HUES6 (cell line): Measurements from ENCODE around the gene CDX2.
A peak's percentile ranks its signal among the peaks of the same experiment; 100 is the strongest.

ENCODE experiments used
- H3K27ac ChIP-seq: 2 replicates; pipeline ENCODE4 v1.7.0; 2013; ENCODE audit warnings: low read depth, mild to moderate bottlenecking, low read length, inconsistent platforms
- H3K27me3 ChIP-seq: 2 replicates; pipeline ENCODE4 v1.6.1; 2013; ENCODE audit warnings: low read length; ENCODE audit not compliant: control insufficient read depth, insufficient read depth
- H3K36me3 ChIP-seq: 2 replicates; pipeline ENCODE4 v1.6.1; 2013; ENCODE audit warnings: low read length; ENCODE audit not compliant: control insufficient read depth, insufficient read depth
- H3K4me1 ChIP-seq: 2 replicates; pipeline ENCODE4 v1.6.1; 2013; ENCODE audit warnings: low read length; ENCODE audit not compliant: control insufficient read depth, insufficient read depth
- H3K4me3 ChIP-seq: 2 replicates; pipeline ENCODE4 v1.5.1; 2013; ENCODE audit warnings: low read depth, low read length
- H3K9ac ChIP-seq: one replicate; pipeline ENCODE4 v1.6.1; 2013; ENCODE audit warnings: mild to moderate bottlenecking, low read length
- H3K9me3 ChIP-seq: 2 replicates; pipeline ENCODE4 v1.6.1; 2013; ENCODE audit warnings: low read depth, low read length; ENCODE audit not compliant: control insufficient read depth, insufficient read depth

Gene CDX2

GRCh38 chr13:28000567-28000966 lies 31.5 kb upstream of the CDX2 start:
- Histone ChIP-seq H3K4me1 (peaks cover 5% of the 10 kb centered on the region; the same call in 1 of the 2 replicates), H3K9ac (no peak overlapping the region), H3K27me3 (no peaks in the 10 kb centered on the region), H3K36me3 (no peaks in the 10 kb centered on the region), H3K9me3 (no peaks in the 10 kb centered on the region), H3K4me3 (no peak overlapping the region), H3K27ac (no peak overlapping the region)

- no peak overlapping the region for H3K27ac ChIP-seq
- H3K36me3 ChIP-seq = no peaks in the 10 kb centered on the region
- no peak overlapping the region for H3K4me3 ChIP-seq
- H3K9me3 ChIP-seq = no peaks in the 10 kb centered on the region
- no peaks in the 10 kb centered on the region for H3K27me3 ChIP-seq
- H3K9ac ChIP-seq = no peak overlapping the region
- H3K4me1 ChIP-seq = peaks cover 5% of the 10 kb centered on the region; the same call in 1 of the 2 replicates
Measured at GRCh38 chr13:27997904-27998522, 28.9 kb upstream of the CDX2 start.

- Histone ChIP-seq H3K4me3 (no peak overlapping the region), H3K27me3 (peaks cover 23% of the 10 kb centered on the region)
Measured at GRCh38 chr13:27991881-27992280, 22.8 kb upstream of the CDX2 start.

GRCh38 chr13:27988520-27988919 lies 19.4 kb upstream of the CDX2 start, which contains the start of gene URAD:
TSS of gene URAD (minus strand) at chr13:27988693. CDS start at chr13:27988637, 56 bp downstream.
- Histone ChIP-seq H3K36me3 (no peaks in the 10 kb centered on the region), H3K27ac (no peak within 1 kb of the TSS), H3K9me3 (no peaks in the 10 kb centered on the region), H3K4me1 (0 out of 2 replicates have a peak, but pooled peaks cover 3% of the 10 kb centered on the region), H3K9ac (no peak within 1 kb of the TSS), H3K27me3 (peaks cover 51% of the 10 kb centered on the region), H3K4me3 (no peak within 1 kb of the TSS)

More at GRCh38 chr13:27991881-27992280, 22.8 kb upstream of the CDX2 start:
- Histone ChIP-seq H3K27ac (no peak overlapping the region), H3K4me1 (no peaks in the 10 kb centered on the region), H3K9me3 (no peaks in the 10 kb centered on the region), H3K9ac (no peak overlapping the region), H3K36me3 (no peaks in the 10 kb centered on the region)

- H3K9ac ChIP-seq = no peak overlapping the region
- H3K27me3 ChIP-seq = peaks cover 80% of the 10 kb centered on the region
- H3K36me3 ChIP-seq = no peaks in the 10 kb centered on the region
- no peak overlapping the region for H3K4me3 ChIP-seq
- H3K27ac ChIP-seq = no peak overlapping the region
- H3K9me3 ChIP-seq = no peaks in the 10 kb centered on the region
- H3K4me1 ChIP-seq = 0 out of 2 replicates have a peak, but pooled peaks cover 3% of the 10 kb centered on the region
Measured at GRCh38 chr13:27985600-27985999, 16.5 kb upstream of the CDX2 start.

- Histone ChIP-seq H3K4me1 (peaks cover 24% of the 10 kb centered on the region), H3K36me3 (no peaks in the 10 kb centered on the region), H3K9me3 (no peaks in the 10 kb centered on the region), H3K27me3 (peaks cover 95% of the 10 kb centered on the region), H3K27ac (no peak overlapping the region), H3K9ac (no peak overlapping the region), H3K4me3 (no peak overlapping the region)
Measured at GRCh38 chr13:27982361-27982760, 13.2 kb upstream of the CDX2 start.

- no peaks in the 10 kb centered on the region for H3K9me3 ChIP-seq
- no peaks in the 10 kb centered on the region for H3K36me3 ChIP-seq
- H3K27ac ChIP-seq = no peak overlapping the region
- peaks cover 21% of the 10 kb centered on the region for H3K4me1 ChIP-seq
- peak overlapping the region; percentile 74 for H3K9ac ChIP-seq
- H3K27me3 ChIP-seq = peaks cover 95% of the 10 kb centered on the region
- peak overlapping the region; percentile 59; the same call in 1 of the 2 replicates for H3K4me3 ChIP-seq
Measured at GRCh38 chr13:27981006-27981708, 12.0 kb upstream of the CDX2 start.

- Histone ChIP-seq H3K36me3 (no peaks in the 10 kb centered on the region), H3K9me3 (no peaks in the 10 kb centered on the region), H3K9ac (peak overlapping the region; percentile 74), H3K27ac (no peak overlapping the region), H3K27me3 (peaks cover 95% of the 10 kb centered on the region), H3K4me1 (peaks cover 29% of the 10 kb centered on the region), H3K4me3 (peak overlapping the region; percentile 59; the same call in 1 of the 2 replicates)
Measured at GRCh38 chr13:27980280-27980998, 11.3 kb upstream of the CDX2 start.

GRCh38 chr13:27979765-27980279 lies 10.7 kb upstream of the CDX2 start:
- H3K27ac ChIP-seq = no peak overlapping the region
- H3K4me3 ChIP-seq = peak overlapping the region; percentile 59; the same call in 1 of the 2 replicates
- peak overlapping the region; percentile 74 for H3K9ac ChIP-seq
- peaks cover 30% of the 10 kb centered on the region for H3K4me1 ChIP-seq
- H3K27me3 ChIP-seq = peaks cover 98% of the 10 kb centered on the region
- H3K36me3 ChIP-seq = no peaks in the 10 kb centered on the region
- no peaks in the 10 kb centered on the region for H3K9me3 ChIP-seq

GRCh38 chr13:27979001-27979643 lies 10.0 kb upstream of the CDX2 start:
- Histone ChIP-seq H3K9ac (peak overlapping the region; percentile 74), H3K4me3 (peak overlapping the region; percentile 59; the same call in 1 of the 2 replicates), H3K27ac (no peak overlapping the region), H3K9me3 (no peaks in the 10 kb centered on the region), H3K4me1 (peaks cover 30% of the 10 kb centered on the region), H3K36me3 (no peaks in the 10 kb centered on the region), H3K27me3 (peaks cover 100% of the 10 kb centered on the region)
